GM12878 (cell line): ENCODE measurements around the gene PRRX1. TPM values are rescaled to one million over a fixed set of nuclear protein-coding genes. Genes with fewer than 3 reads are reported as not detected.

Experiments used
- RBBP5 ChIP-seq: fragments of 200-600 bp; sonication (generic); conservative IDR thresholded peaks from 2 replicates; pipeline ENCODE4 v1.6.1; 2016
- ZBTB40 ChIP-seq: fragments of 450-650 bp; IDR thresholded peaks from 2 replicates; pipeline ENCODE4 v1.6.1; 2016; ENCODE audit warnings: mild to moderate bottlenecking, moderate library complexity, borderline replicate concordance
- ZNF687 ChIP-seq: fragments of 450-650 bp; IDR thresholded peaks from 2 replicates; pipeline ENCODE4 v1.6.1; 2017; ENCODE audit warnings: mild to moderate bottlenecking, moderate library complexity
- polyA plus RNA-seq, 11 experiments: library from polyadenylated mRNA; depleted of rRNA in 4 of 11; unstranded in 6 of 11; stranded (reverse) in 5 of 11; fragments of >200 nt; fragmentation: Nextera tagmentation in 4 of 11; fragmentation: Illumina TruSeq in 1 of 11; extraction: Ambion mirVana in 4 of 11; extraction: Trizol in 1 of 11; gene quantifications; 1 replicate in 1 of 11; 2 replicates in 10 of 11; pipeline versions ENCODE4 v1.2.1 to v1.2.3, GENCODE V29; 2011 to 2016; ENCODE audit warnings: inconsistent platforms in 2 of 11, missing spikeins in 2 of 11, low read depth in 1 of 11
- total RNA-seq, 4 experiments: library from RNA; depleted of rRNA in 3 of 4; stranded (reverse); fragments of >200 nt in 3 of 4; fragmentation: Illumina TruSeq in 1 of 4; extraction: Trizol in 1 of 4; gene quantifications; 2 replicates each; pipeline versions ENCODE4 v1.2.1 to v1.2.3, GENCODE V29; 2013 to 2021

PRRX1 gene
- total and polyA plus RNA-seq, 10 of the 15 experiments (the other 5 are each of a cell fraction or from before 2014, with no cell fraction given): 0.42 to 64.6 (median 1.5) TPM

GRCh38 chr1:170676628-170677027 is 12.7 kb downstream of the PRRX1 start (continued):
- no peak for TF ChIP-seq ZBTB40
- TF ChIP-seq ZNF687: no peak
- TF ChIP-seq RBBP5: no peak
